PC-9 (cell line): ENCODE results near the gene GABRB1.

ENCODE experiments used
- CTCF ChIP-seq: fragments of 200-600 bp; sonication (generic); conservative IDR thresholded peaks from 2 replicates; pipeline ENCODE4 v1.6.1; 2017; ENCODE audit warnings: mixed run types, antibody characterized with exemption, mild to moderate bottlenecking, moderate library complexity
- EZH2 ChIP-seq: fragments of 200-600 bp; sonication (generic); IDR thresholded peaks from 2 replicates; pipeline ENCODE4 v1.8.0; 2017; ENCODE audit warnings: antibody characterized with exemption, low read depth

- no peak for TF ChIP-seq CTCF
- no peak for TF ChIP-seq EZH2
Measured at GRCh38 chr4:47128991-47129390, 97.6 kb downstream of the GABRB1 start.
